K562 (cell line): ENCODE data around the gene RERE.

ENCODE experiments used
- ARID3A ChIP-seq: IDR thresholded peaks from 2 replicates; pipeline ENCODE4 v1.6.1; 2012; ENCODE audit warnings: low read depth, low read length, improper control_type of control experiment, borderline replicate concordance
- BHLHE40 ChIP-seq: IDR thresholded peaks from 2 replicates; pipeline ENCODE4 v1.6.1; 2011; ENCODE audit warnings: low read length, improper control_type of control experiment
- CTCF ChIP-seq, 3 experiments: IDR thresholded peaks in 2 of 3; conservative IDR thresholded peaks in 1 of 3; 2 replicates each; pipeline ENCODE4 v1.5.1; 2011 to 2012; ENCODE audit warnings: low read length in 3 of 3, mild to moderate bottlenecking in 3 of 3, control low read depth in 2 of 3, improper control_type of control experiment in 1 of 3, inconsistent platforms in 1 of 3, low read depth in 1 of 3, mixed read lengths in 1 of 3, moderate library complexity in 1 of 3; ENCODE audit not compliant: insufficient read depth in 2 of 3
- HMGXB4 ChIP-seq: sonication (generic); formaldehyde crosslinking; IDR thresholded peaks from 2 replicates; pipeline ENCODE4 v1.8.1; 2023; ENCODE audit warnings: mild to moderate bottlenecking, missing genetic modification reagents
- HOMEZ ChIP-seq: fragments of 250-450 bp; sonication (Bioruptor Pico); IDR thresholded peaks from 2 replicates; pipeline ENCODE4 v1.4.0; 2020; ENCODE audit warnings: mild to moderate bottlenecking, moderate library complexity
- PHF8 ChIP-seq: fragments of 200-600 bp; sonication (generic); IDR thresholded peaks from 2 replicates; pipeline ENCODE4 v1.6.1; 2012; ENCODE audit warnings: mixed run types, mild to moderate bottlenecking, inconsistent platforms, low read length, moderate library complexity, borderline replicate concordance
- PPARD ChIP-seq: fragments of 250-450 bp; sonication (Bioruptor Pico); IDR thresholded peaks from 2 replicates; pipeline ENCODE4 v1.8.0; 2022; ENCODE audit warnings: inconsistent platforms, mild to moderate bottlenecking, moderate library complexity
- STAT6 ChIP-seq: sonication (generic); formaldehyde crosslinking; IDR thresholded peaks from 2 replicates; pipeline ENCODE4 v1.8.1; 2023; ENCODE audit warnings: mild to moderate bottlenecking, missing genetic modification reagents
- TBL1XR1 ChIP-seq, 2 experiments: IDR thresholded peaks; 2 replicates each; pipeline ENCODE4 v1.6.1; 2012; ENCODE audit warnings: improper control_type of control experiment in 2 of 2, low read length in 2 of 2, mild to moderate bottlenecking in 1 of 2
- ZC3H4 ChIP-seq: sonication (generic); formaldehyde crosslinking; IDR thresholded peaks from 2 replicates; pipeline ENCODE4 v1.9.0; 2021; ENCODE audit warnings: missing genetic modification reagents, borderline replicate concordance
- ZNF354B ChIP-seq: fragments of 250-450 bp; sonication (Bioruptor Pico); IDR thresholded peaks from 2 replicates; pipeline ENCODE4 v1.4.0; 2020
- TF ChIP-seq, protein P1 (sequence below): fragments of 250-450 bp; sonication (Bioruptor Pico); IDR thresholded peaks from 2 replicates; pipeline ENCODE4 v1.8.0; 2022; ENCODE audit warnings: moderate library complexity, mild to moderate bottlenecking, inconsistent platforms
- TF ChIP-seq, protein P2 (sequence below): sonication (generic); formaldehyde crosslinking; IDR thresholded peaks from 2 replicates; pipeline ENCODE4 v1.9.0; 2022; ENCODE audit warnings: mild to moderate bottlenecking, missing genetic modification reagents
- TF ChIP-seq, protein P3 (sequence below): fragments of 450-650 bp; formaldehyde crosslinking; IDR thresholded peaks from 2 replicates; pipeline ENCODE4 v1.4.0; 2020; ENCODE audit warnings: mild to moderate bottlenecking, moderate library complexity

DNA sequence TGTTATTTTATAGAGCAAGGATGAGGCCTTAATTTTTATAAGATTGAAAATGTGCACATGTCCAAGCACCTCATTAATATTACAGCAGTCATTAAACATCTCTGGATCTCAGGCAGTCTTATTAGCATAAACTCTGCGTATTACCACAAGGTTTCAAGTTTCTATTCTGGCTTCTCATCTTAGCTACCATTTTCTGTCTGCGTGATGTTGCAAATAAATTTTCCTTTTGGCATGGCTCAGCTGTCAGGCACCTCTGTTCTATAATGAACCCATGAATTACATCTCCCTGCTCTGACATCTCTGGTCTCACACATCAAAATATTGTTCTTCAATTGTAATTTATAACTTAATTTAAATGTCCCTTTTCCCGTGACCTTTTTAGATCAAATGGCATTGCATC lies 343.1 kb downstream of the RERE start:
- TF ChIP-seq HOMEZ (CRISPR knock-in tag) (no peak), PHF8 (no peak), PPARD (CRISPR knock-in tag) (no peak), ZNF354B (no peak), STAT6 (no peak), HMGXB4 (CRISPR knock-in tag) (no peak), ARID3A (no peak), CTCF (IDR thresholded peaks at IDR 0.05 in 2 of 3, conservative IDR thresholded peaks at IDR 0.05 in 1 of 3; ENCODE audit: insufficient read depth in 2 of 3, low read depth in 1 of 3, low read length in 3 of 3) (no peak), ZC3H4 (no peak), BHLHE40 (no peak), TBL1XR1 (IDR thresholded peaks at IDR 0.05; ENCODE audit: low read length in 2 of 2) (no peak)
- TF ChIP-seq, protein P1, sequence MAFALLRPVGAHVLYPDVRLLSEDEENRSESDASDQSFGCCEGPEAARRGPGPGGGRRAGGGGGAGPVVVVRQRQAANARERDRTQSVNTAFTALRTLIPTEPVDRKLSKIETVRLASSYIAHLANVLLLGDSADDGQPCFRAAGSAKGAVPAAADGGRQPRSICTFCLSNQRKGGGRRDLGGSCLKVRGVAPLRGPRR (CRISPR knock-in tag) = no peak
- TF ChIP-seq, protein P2, sequence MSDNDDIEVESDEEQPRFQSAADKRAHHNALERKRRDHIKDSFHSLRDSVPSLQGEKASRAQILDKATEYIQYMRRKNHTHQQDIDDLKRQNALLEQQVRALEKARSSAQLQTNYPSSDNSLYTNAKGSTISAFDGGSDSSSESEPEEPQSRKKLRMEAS (CRISPR knock-in tag) = no peak
- TF ChIP-seq, protein P3, sequence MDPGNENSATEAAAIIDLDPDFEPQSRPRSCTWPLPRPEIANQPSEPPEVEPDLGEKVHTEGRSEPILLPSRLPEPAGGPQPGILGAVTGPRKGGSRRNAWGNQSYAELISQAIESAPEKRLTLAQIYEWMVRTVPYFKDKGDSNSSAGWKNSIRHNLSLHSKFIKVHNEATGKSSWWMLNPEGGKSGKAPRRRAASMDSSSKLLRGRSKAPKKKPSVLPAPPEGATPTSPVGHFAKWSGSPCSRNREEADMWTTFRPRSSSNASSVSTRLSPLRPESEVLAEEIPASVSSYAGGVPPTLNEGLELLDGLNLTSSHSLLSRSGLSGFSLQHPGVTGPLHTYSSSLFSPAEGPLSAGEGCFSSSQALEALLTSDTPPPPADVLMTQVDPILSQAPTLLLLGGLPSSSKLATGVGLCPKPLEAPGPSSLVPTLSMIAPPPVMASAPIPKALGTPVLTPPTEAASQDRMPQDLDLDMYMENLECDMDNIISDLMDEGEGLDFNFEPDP (CRISPR knock-in tag) = no peak
